ENCODE results near the gene MTMR12. TPM values are rescaled to one million over a fixed set of nuclear protein-coding genes. Genes with fewer than 3 reads are reported as not detected.
A peak's percentile ranks its signal among the peaks of the same experiment; 100 is the strongest.

MTMR12 gene
- total and polyA plus RNA-seq, 2 experiments from 2014 or later = 18.3 to 51.6 TPM

GRCh38 chr5:32355686-32356085, 42.9 kb upstream of the MTMR12 start (continued):
- TF ChIP-seq REST (IDR thresholded peaks at IDR 0.05; ENCODE audit: unreplicated experiment) = no peak
- no peak for TF ChIP-seq EZH2phosphoT487 (IDR thresholded peaks at IDR 0.05; ENCODE audit: unreplicated experiment)
- no peak for TF ChIP-seq CREB1 (CRISPR knock-in tag; IDR thresholded peaks at IDR 0.05; ENCODE audit: low read depth)
- TF ChIP-seq JUNB (IDR thresholded peaks at IDR 0.05; ENCODE audit: unreplicated experiment) = no peak

- peaks cover under 1% of the 10 kb centered on the region; the same call in 1 of the 2 replicates for H3K4me1 ChIP-seq (ENCODE audit: insufficient read depth)
- H3K4me2 ChIP-seq = no peak overlapping the region
- no peak overlapping the region for H2AFZ ChIP-seq
- Mint-ChIP-seq H3K27me3 (ENCODE audit: insufficient read depth, low read depth, poor library complexity) (no peaks in the 10 kb centered on the region), H3K27ac (no peak overlapping the region), H3K9me3 (peaks cover 8% of the 10 kb centered on the region), H3K4me3 (no peak overlapping the region), H3K36me3 (ENCODE audit: low read depth) (peaks cover 33% of the 10 kb centered on the region), H3K4me1 (no peaks in the 10 kb centered on the region)
- peak overlapping the region; percentile 57 for H3K27ac ChIP-seq (ENCODE audit: low read depth)
- no peaks in the 10 kb centered on the region for H3F3A ChIP-seq (replicated peaks; ENCODE audit: low read depth)
- no peaks in the 10 kb centered on the region for H4K20me1 ChIP-seq (replicated peaks; ENCODE audit: insufficient read depth)
- TF ChIP-seq EZH2 (IDR thresholded peaks at IDR 0.05; ENCODE audit: low read depth, unreplicated experiment) (no peak), ZNF462 (CRISPR knock-in tag; IDR thresholded peaks at IDR 0.05) (no peak), ZNF114 (CRISPR knock-in tag; IDR thresholded peaks at IDR 0.05) (no peak), ETS1 (IDR thresholded peaks at IDR 0.05) (no peak)
- DNase-seq (ENCODE audit: low spot score) (no peak), ATAC-seq (no peak)
- no peaks in the 10 kb centered on the region for H3K79me2 ChIP-seq (replicated peaks; ENCODE audit: insufficient read depth)
- 0 out of 2 replicates have a peak, but pooled peaks cover 3% of the 10 kb centered on the region for H3K9me2 ChIP-seq (ENCODE audit: insufficient read depth)
- H3K27me3 ChIP-seq (ENCODE audit: insufficient read depth) = no peaks in the 10 kb centered on the region
- H3K4me3 ChIP-seq = no peak overlapping the region
- peaks cover 18% of the 10 kb centered on the region; the same call in 1 of the 2 replicates for H3K36me3 ChIP-seq (ENCODE audit: insufficient read depth)
These were observed 40.7 kb upstream of the MTMR12 start for GRCh38 chr5:32353420-32353819.

All from GM23338 (cell line).